ENCODE data around the gene GATA5.

Gene GATA5

GRCh38 chr20:62500237-62500864, 24.6 kb upstream of the GATA5 start:
- no peak for TF ChIP-seq REST (IDR thresholded peaks at IDR 0.05; ENCODE audit: insufficient read depth in 1 of 2, low read depth in 2 of 2, low read length in 2 of 2)
- TF ChIP-seq SIN3A (IDR thresholded peaks at IDR 0.05; ENCODE audit: borderline replicate concordance, insufficient read depth, low read length) = no peak
- TF ChIP-seq POLR2AphosphoS5 (IDR thresholded peaks at IDR 0.05; ENCODE audit: low read depth, low read length) = no peak
- no peak for TF ChIP-seq TAF1 (IDR thresholded peaks at IDR 0.05; ENCODE audit: borderline replicate concordance, insufficient read depth, low read length)

- no peak for TF ChIP-seq FOXP2 (optimal IDR thresholded peaks at IDR 0.05; ENCODE audit: borderline replicate concordance, extremely low read depth, extremely low read length, insufficient read depth)
- TF ChIP-seq TAF1 (IDR thresholded peaks at IDR 0.05; ENCODE audit: borderline replicate concordance, insufficient read depth, low read length) = no peak
- no peak for TF ChIP-seq POLR2AphosphoS5 (IDR thresholded peaks at IDR 0.05; ENCODE audit: low read depth, low read length)
- TF ChIP-seq REST (IDR thresholded peaks at IDR 0.05; ENCODE audit: insufficient read depth in 1 of 2, low read depth in 2 of 2, low read length in 2 of 2) = no peak
- TF ChIP-seq SIN3A (IDR thresholded peaks at IDR 0.05; ENCODE audit: borderline replicate concordance, insufficient read depth, low read length) = no peak
These were observed 24.0 kb upstream of the GATA5 start for GRCh38 chr20:62499758-62500236.

- TF ChIP-seq POLR2AphosphoS5 (IDR thresholded peaks at IDR 0.05; ENCODE audit: low read depth, low read length) (no peak), FOXP2 (optimal IDR thresholded peaks at IDR 0.05; ENCODE audit: borderline replicate concordance, extremely low read depth, extremely low read length, insufficient read depth) (no peak), SIN3A (IDR thresholded peaks at IDR 0.05; ENCODE audit: borderline replicate concordance, insufficient read depth, low read length) (no peak), TAF1 (IDR thresholded peaks at IDR 0.05; ENCODE audit: borderline replicate concordance, insufficient read depth, low read length) (no peak), REST (IDR thresholded peaks at IDR 0.05; ENCODE audit: insufficient read depth in 1 of 2, low read depth in 2 of 2, low read length in 2 of 2) (no peak)
These were observed 23.1 kb upstream of the GATA5 start for GRCh38 chr20:62498874-62499273.

- TF ChIP-seq SIN3A (IDR thresholded peaks at IDR 0.05; ENCODE audit: borderline replicate concordance, insufficient read depth, low read length) = no peak
- no peak for TF ChIP-seq FOXP2 (optimal IDR thresholded peaks at IDR 0.05; ENCODE audit: borderline replicate concordance, extremely low read depth, extremely low read length, insufficient read depth)
- no peak for TF ChIP-seq TAF1 (IDR thresholded peaks at IDR 0.05; ENCODE audit: borderline replicate concordance, insufficient read depth, low read length)
- TF ChIP-seq POLR2AphosphoS5 (IDR thresholded peaks at IDR 0.05; ENCODE audit: low read depth, low read length) = no peak
- no peak for TF ChIP-seq REST (IDR thresholded peaks at IDR 0.05; ENCODE audit: insufficient read depth in 1 of 2, low read depth in 2 of 2, low read length in 2 of 2)
These were observed 20.9 kb upstream of the GATA5 start for GRCh38 chr20:62496568-62497218.
